ENCODE data around the gene MAPKAPK3. TPM values are rescaled to one million over a fixed set of nuclear protein-coding genes. Genes with fewer than 3 reads are reported as not detected.

MAPKAPK3 gene
- total and polyA plus RNA-seq, 12 donors = 40.6 to 101 (median 65.0) TPM

GRCh38 chr3:50648313-50648712 is 31.4 kb downstream of the MAPKAPK3 start:
- DNase-seq = peak; percentile 52 to 80 (median 68)
- H3K9me3 ChIP-seq (replicated peaks in 1 of 3) = no peaks in the 10 kb centered on the region
- H3K36me3 ChIP-seq (replicated peaks in 1 of 2) = peaks cover 0 to 44% of the 10 kb centered on the region in 2 donors
- no peak overlapping the region for H3K4me3 ChIP-seq
- no peak for TF ChIP-seq CTCF (IDR thresholded peaks at IDR 0.05)
- no peak for TF ChIP-seq POLR2A (IDR thresholded peaks at IDR 0.05)
- intact Hi-C loops (cut with DNase I) = no loop called here
- H3K4me1 ChIP-seq (replicated peaks in 1 of 2) = peaks cover 12 to 23% of the 10 kb centered on the region in 2 donors
- no peaks in the 10 kb centered on the region for H3K27me3 ChIP-seq
- peak overlapping the region in 2 of 5 donors; percentile 4 to 60 for H3K27ac ChIP-seq
- WGBS, 4 donors = 47 to 63% (median 57%) methylated on average over 4 to 6 of the region's 6 CpGs

GRCh38 chr3:50648944-50649343 is 32.0 kb downstream of the MAPKAPK3 start:
- Histone ChIP-seq H3K4me1 (replicated peaks in 1 of 2) (peaks cover 12 to 23% of the 10 kb centered on the region in 2 donors), H3K36me3 (replicated peaks in 1 of 2) (peaks cover 0 to 37% of the 10 kb centered on the region in 2 donors), H3K27me3 (no peaks in the 10 kb centered on the region), H3K9me3 (replicated peaks in 1 of 3) (no peaks in the 10 kb centered on the region), H3K4me3 (no peak overlapping the region), H3K27ac (peak overlapping the region in 2 of 5 donors; percentile 4 to 60)
- TF ChIP-seq CTCF (IDR thresholded peaks at IDR 0.05) = no peak
- intact Hi-C loops (cut with DNase I) = no loop called here
- WGBS, 4 donors = 73 to 86% (median 84%) methylated on average over 2 of the region's 2 CpGs
- DNase-seq = no peak

- peak overlapping the region in 2 of 5 donors; percentile 4 to 60 for H3K27ac ChIP-seq
- intact Hi-C loops (cut with DNase I) = no loop called here
- DNase-seq = peak in 6 of 7 donors; percentile 31 to 61 (median 44)
- H3K4me3 ChIP-seq = no peak overlapping the region
- TF ChIP-seq CTCF (IDR thresholded peaks at IDR 0.05) (no peak), POLR2A (IDR thresholded peaks at IDR 0.05) (no peak)
- H3K4me1 ChIP-seq (replicated peaks in 1 of 2) = peaks cover 12 to 23% of the 10 kb centered on the region in 2 donors
- no peaks in the 10 kb centered on the region for H3K9me3 ChIP-seq (replicated peaks in 1 of 3)
- 37 to 70% (median 50%) methylated on average over 3 to 8 of the region's 8 CpGs for WGBS, 4 donors
- H3K27me3 ChIP-seq = no peaks in the 10 kb centered on the region
- H3K36me3 ChIP-seq (replicated peaks in 1 of 2) = peaks cover 0 to 32% of the 10 kb centered on the region in 2 donors
These were observed 32.5 kb downstream of the MAPKAPK3 start for GRCh38 chr3:50649451-50649931.

GRCh38 chr3:50650018-50650417 is 33.1 kb downstream of the MAPKAPK3 start:
- WGBS, 4 donors = 63 to 92% (median 89%) methylated on average over 1 of the region's 1 CpG
- no peak overlapping the region for H3K4me3 ChIP-seq
- H3K9me3 ChIP-seq (replicated peaks in 1 of 3) = no peaks in the 10 kb centered on the region
- H3K36me3 ChIP-seq (replicated peaks in 1 of 2) = peaks cover 0 to 27% of the 10 kb centered on the region in 2 donors
- no peaks in the 10 kb centered on the region for H3K27me3 ChIP-seq
- intact Hi-C loops (cut with DNase I) = no loop called here
- H3K4me1 ChIP-seq (replicated peaks in 1 of 2) = peaks cover 12 to 23% of the 10 kb centered on the region in 2 donors
- H3K27ac ChIP-seq = peak overlapping the region in 1 of 5 donors; percentile 60
- no peak for DNase-seq
- TF ChIP-seq CTCF (IDR thresholded peaks at IDR 0.05) (no peak), POLR2A (IDR thresholded peaks at IDR 0.05) (no peak)
